ENCODE measurements around the gene ZNF529.

The ZNF529 gene

DNA sequence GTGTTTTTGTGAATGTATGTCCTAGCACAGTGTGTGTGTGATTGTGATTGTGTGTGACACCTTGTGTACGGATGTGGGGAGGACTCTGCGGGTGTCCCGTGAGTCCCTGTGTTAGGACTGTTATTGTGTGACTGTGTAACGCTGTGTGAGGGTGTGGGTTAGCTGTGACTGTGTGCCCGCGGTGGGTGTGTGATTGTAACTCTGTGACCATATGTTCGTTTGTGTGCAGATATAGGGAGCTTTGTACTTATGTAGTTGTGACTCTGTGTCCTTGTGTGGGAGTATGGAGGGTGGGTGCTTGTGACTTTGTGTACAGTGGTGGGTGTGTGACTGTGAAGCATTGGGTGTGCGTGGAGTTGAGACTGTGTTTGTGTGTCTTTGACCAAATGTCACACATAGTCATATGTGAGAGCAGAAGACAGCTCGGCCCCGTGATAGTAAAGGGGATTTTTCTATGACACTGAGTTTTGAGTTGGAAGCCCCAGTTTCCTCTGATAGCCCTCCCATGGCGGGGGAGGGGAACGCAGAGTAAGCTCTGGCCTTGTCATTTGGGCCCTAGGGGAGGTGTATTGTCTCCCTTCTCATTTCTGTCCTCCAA is 44.1 kb downstream of the ZNF529 start:
- Mint-ChIP-seq H3K36me3 (peaks cover 17% of the 10 kb centered on the region), H3K27me3 (no peaks in the 10 kb centered on the region), H3K9me3 (peaks cover 2% of the 10 kb centered on the region), H3K4me3 (peak overlapping the region; percentile 93), H3K4me1 (peaks cover 16% of the 10 kb centered on the region), H3K27ac (peak overlapping the region; percentile 95)
- ATAC-seq (ENCODE audit: low read depth) (peak; percentile 12), DNase-seq (ENCODE audit: low spot score in 2 of 2) (peak; percentile 19 to 22)

DNA sequence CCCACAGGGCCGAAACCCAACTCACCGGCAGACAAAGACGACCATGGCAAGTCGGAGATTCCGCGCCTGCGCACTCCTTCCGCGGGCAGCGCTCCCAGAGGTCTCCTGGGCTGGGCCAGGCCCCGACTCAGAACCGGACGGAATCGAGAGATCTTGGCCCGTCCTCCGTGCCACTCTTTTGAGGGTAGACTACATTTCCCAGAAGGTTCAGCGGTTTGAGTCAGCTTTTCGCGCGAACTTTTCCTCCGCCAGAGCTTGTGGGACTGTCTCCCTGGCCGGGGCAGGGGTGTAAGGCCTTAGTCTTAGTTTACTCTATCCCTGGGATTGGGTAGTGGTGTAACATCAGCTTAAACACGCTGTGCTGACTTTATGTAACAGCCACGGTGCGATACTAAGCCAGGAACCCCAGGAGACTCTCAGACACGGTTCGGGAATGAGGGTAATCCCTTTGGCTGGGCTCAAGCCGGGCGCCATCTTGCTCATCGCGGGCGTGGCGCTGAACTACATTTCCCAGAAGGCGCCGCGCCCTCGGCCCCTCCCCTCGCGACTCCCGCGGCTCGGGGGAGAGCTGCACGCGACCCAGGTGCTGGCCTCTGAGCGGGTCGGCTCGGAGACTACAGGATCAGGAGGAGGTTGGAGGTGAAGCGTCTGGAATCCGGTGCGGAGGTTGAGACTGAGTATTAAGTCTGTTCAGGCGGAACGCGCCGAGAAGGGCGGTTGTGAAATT is 44.7 kb downstream of the ZNF529 start, which contains the start of gene ZNF260:
Gene ZNF260 (minus strand): TSS at position 78 of the 727 bp plus-strand sequence. CDS start 13,033 bp downstream, outside the sequence.
- Mint-ChIP-seq H3K4me3 (peak within 1 kb of the TSS; percentile 93), H3K27ac (peak within 1 kb of the TSS; percentile 95), H3K36me3 (peaks cover 19% of the 10 kb centered on the region), H3K4me1 (peaks cover 16% of the 10 kb centered on the region), H3K9me3 (peaks cover 4% of the 10 kb centered on the region), H3K27me3 (no peaks in the 10 kb centered on the region)
- ATAC-seq (ENCODE audit: low read depth) (peak; percentile 83), DNase-seq (ENCODE audit: low spot score in 2 of 2) (peak; percentile 88 to 95)

DNA sequence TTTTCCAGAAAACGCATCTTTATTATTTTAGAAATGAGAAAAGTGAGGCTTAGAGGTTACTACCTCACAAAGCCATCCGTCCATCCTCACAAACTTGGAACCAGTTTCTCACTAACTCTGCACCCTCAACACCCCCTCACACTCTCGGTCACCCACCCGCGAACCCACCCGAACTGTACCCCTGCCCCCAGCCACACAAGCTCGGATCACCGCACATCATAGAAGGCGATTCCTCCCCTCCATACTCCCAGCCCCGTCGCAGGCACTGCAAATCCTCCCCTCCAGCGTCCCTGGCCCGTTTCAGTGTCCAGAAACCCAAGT is 45.3 kb downstream of the ZNF529 start:
- no peaks in the 10 kb centered on the region for H3K27me3 Mint-ChIP-seq
- peak overlapping the region; percentile 95 for H3K27ac Mint-ChIP-seq
- DNase-seq (ENCODE audit: low spot score in 2 of 2) (no peak), ATAC-seq (ENCODE audit: low read depth) (no peak)
- H3K4me1 Mint-ChIP-seq = peaks cover 16% of the 10 kb centered on the region
- peaks cover 6% of the 10 kb centered on the region for H3K9me3 Mint-ChIP-seq
- peaks cover 21% of the 10 kb centered on the region for H3K36me3 Mint-ChIP-seq
- peak overlapping the region; percentile 93 for H3K4me3 Mint-ChIP-seq

DNA sequence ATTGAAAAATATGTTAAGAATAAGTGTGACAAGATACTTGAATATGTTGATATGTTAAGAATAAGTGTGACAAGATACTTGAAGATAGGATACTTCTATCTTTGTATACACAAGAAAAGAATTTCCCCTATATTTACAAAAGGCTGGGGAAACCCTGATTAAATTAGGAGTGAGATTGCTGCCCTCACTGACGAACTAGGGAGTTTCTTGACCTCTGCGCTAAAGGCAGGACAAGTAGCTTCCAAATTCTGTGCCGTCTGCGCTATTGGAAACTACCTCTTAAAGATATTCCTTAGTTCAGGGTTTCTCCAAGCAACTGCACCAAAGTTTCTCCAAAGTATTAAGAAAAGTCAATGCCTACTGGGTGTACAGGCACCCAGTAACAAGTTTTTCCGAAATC is 45.8 kb downstream of the ZNF529 start:
- ATAC-seq (ENCODE audit: low read depth) = no peak
- peak overlapping the region; percentile 95 for H3K27ac Mint-ChIP-seq
- peaks cover 25% of the 10 kb centered on the region for H3K36me3 Mint-ChIP-seq
- H3K9me3 Mint-ChIP-seq = peaks cover 6% of the 10 kb centered on the region
- no peak for DNase-seq (ENCODE audit: low spot score in 2 of 2)
- peaks cover 16% of the 10 kb centered on the region for H3K4me1 Mint-ChIP-seq
- H3K27me3 Mint-ChIP-seq = no peaks in the 10 kb centered on the region
- peak overlapping the region; percentile 93 for H3K4me3 Mint-ChIP-seq

DNA sequence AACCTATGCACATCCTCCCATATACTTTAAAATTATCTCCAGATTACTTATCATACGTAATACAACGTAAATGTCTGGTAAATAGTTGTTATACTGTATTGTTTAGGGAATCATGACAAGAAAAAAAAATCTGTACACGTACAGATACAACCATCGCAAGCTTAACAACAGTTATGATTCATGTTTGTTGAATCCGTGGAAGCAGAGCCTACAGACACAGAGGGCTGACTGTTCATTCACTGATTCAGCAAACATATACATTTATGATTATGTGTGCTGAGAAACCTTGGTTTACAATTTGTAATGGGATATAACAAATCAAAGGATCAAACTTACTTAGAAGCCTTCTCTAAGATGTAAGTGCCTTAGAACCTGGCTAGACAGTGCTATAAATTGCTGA is 46.5 kb downstream of the ZNF529 start:
- Mint-ChIP-seq H3K4me3 (peak overlapping the region; percentile 54), H3K9me3 (peaks cover 6% of the 10 kb centered on the region), H3K36me3 (peaks cover 22% of the 10 kb centered on the region), H3K27ac (no peak overlapping the region), H3K4me1 (peaks cover 16% of the 10 kb centered on the region), H3K27me3 (no peaks in the 10 kb centered on the region)
- DNase-seq (ENCODE audit: low spot score in 2 of 2) (no peak), ATAC-seq (ENCODE audit: low read depth) (no peak)

DNA sequence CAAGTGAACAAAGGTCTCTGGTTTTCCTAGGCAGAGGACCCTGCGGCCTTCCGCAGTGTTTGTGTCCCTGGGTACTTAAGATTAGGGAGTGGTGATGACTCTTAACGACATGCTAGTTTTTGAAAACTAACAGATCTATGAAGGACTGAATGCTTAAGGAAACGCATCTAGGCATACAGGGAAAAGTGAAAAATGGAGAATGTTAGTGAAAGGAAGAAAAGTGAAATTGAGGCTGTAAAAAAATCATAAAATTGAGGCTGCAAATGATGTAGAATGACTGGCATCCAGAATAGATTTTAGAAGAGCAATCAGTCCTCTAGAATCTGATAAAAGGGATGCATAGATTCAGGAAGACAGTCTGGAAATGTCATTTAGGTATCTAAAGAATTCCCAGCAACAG is 48.5 kb downstream of the ZNF529 start:
- DNase-seq (ENCODE audit: low spot score in 2 of 2) (no peak), ATAC-seq (ENCODE audit: low read depth) (no peak)
- H3K27me3 Mint-ChIP-seq = no peaks in the 10 kb centered on the region
- no peak overlapping the region for H3K27ac Mint-ChIP-seq
- H3K9me3 Mint-ChIP-seq = peaks cover 9% of the 10 kb centered on the region
- no peak overlapping the region for H3K4me3 Mint-ChIP-seq
- H3K36me3 Mint-ChIP-seq = peaks cover 35% of the 10 kb centered on the region
- peaks cover 16% of the 10 kb centered on the region for H3K4me1 Mint-ChIP-seq

DNA sequence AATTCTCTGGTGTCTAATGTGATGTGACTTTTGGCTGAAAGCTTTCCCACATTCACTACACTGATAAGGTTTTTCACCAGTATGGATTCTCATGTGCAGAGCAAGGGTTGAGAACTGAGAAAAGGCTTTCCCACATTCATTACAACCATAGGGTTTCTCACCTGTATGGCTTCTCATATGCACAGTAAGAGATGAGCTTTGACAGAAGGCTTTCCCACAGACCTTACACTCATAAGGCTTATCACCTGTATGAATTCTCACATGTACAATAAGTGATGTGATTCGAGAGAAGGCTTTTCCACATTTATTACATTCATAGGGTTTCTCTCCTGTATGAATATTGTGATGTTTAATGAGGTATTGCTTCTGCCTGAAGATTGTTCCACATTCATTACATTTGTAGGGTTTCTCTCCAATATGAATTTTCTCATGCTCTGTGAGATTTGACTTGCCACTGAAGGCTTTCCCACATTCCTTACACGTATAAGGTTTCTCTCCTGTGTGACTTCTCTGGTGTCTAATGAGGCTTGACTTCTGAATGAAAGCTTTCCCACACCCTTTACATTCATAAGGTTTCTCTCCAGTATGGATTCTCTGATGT is 59.0 kb downstream of the ZNF529 start:
- Mint-ChIP-seq H3K4me1 (peaks cover 3% of the 10 kb centered on the region), H3K27me3 (no peaks in the 10 kb centered on the region), H3K27ac (no peak overlapping the region), H3K9me3 (peaks cover 21% of the 10 kb centered on the region), H3K36me3 (peaks cover 49% of the 10 kb centered on the region), H3K4me3 (no peak overlapping the region)
- ATAC-seq (ENCODE audit: low read depth) (no peak), DNase-seq (ENCODE audit: low spot score in 2 of 2) (no peak)

DNA sequence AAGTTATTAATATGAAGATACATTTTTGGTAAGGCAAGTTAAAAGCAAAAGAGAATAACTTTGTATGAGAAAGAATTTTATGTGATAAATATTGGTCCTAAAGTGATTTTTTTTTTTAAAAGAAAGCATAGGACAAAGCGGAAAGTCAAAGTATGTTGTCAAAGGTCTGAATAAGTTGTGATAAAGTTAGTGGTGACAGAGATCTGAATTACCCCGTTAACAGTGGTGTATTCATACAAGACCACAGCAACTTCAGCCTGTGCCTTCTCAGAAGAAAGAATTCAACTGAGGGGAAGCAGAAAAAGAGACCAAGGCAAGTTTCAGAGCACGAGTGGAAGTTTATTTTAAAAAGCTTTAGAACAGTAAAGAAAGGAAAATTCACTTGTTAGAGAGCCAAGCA is 64.8 kb downstream of the ZNF529 start:
- Mint-ChIP-seq H3K4me3 (no peak overlapping the region), H3K9me3 (peaks cover 6% of the 10 kb centered on the region), H3K4me1 (no peaks in the 10 kb centered on the region), H3K36me3 (peaks cover 7% of the 10 kb centered on the region), H3K27ac (no peak overlapping the region), H3K27me3 (no peaks in the 10 kb centered on the region)
- no peak for DNase-seq (ENCODE audit: low spot score in 2 of 2)
- ATAC-seq (ENCODE audit: low read depth) = no peak

DNA sequence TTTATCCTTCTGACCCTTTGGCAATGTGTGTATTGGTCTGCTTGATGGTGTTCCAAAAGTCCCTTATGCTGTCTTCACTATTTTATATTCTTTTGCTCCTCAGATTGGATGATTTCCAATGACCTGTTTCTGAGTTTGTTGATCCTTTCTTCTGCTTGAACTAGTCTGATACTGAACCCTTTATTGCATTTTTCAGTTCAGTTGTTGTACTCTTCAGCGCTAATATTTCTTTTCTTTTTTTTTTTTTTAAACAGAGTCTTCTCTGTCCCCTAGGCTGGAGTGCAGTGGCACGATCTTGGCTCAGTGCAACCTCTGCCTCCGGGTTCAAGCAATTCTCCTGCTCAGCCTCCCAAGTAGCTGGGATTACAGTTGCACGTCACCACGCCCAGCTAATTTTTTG is 71.1 kb downstream of the ZNF529 start:
- ATAC-seq (ENCODE audit: low read depth) (no peak), DNase-seq (ENCODE audit: low spot score in 2 of 2) (no peak)
- Mint-ChIP-seq H3K9me3 (peaks cover 8% of the 10 kb centered on the region), H3K4me3 (no peak overlapping the region), H3K4me1 (no peaks in the 10 kb centered on the region), H3K27me3 (no peaks in the 10 kb centered on the region), H3K27ac (no peak overlapping the region), H3K36me3 (peaks cover 5% of the 10 kb centered on the region)

DNA sequence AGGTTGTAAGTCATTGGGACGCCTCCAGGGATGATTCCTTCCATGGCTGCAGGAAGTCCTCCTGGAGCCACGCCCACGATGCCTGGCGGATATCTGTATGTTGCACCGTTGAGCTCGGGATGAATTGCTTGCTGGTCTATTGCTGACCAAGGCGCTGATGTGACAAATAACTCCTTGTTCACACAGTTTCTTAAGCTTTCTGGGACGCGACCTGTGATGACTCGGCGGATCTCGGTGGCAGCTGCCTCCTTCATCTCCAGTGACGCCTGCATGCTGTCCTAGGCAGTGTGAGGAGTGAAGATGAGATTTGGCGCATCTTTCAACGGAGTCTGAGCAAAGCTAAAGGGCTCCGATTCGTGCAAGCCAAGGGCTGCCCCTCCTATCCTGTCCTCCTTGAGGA is 76.1 kb downstream of the ZNF529 start:
- Mint-ChIP-seq H3K4me3 (no peak overlapping the region), H3K27me3 (no peaks in the 10 kb centered on the region), H3K9me3 (peaks cover 6% of the 10 kb centered on the region), H3K4me1 (peaks cover 6% of the 10 kb centered on the region), H3K36me3 (peaks cover 2% of the 10 kb centered on the region), H3K27ac (no peak overlapping the region)
- DNase-seq (ENCODE audit: low spot score in 2 of 2) = no peak
- ATAC-seq (ENCODE audit: low read depth) = no peak
